ENCODE results near the gene MANEAL. TPM values are rescaled to one million over a fixed set of nuclear protein-coding genes. Genes with fewer than 3 reads are reported as not detected.

MANEAL gene
- total RNA-seq, 2 experiments from 2014 or later: 20.0 to 27.1 TPM

GRCh38 chr1:37792943-37793686 is 532 bp upstream of the MANEAL start:
- peak overlapping the region; percentile 49 for H2AFZ ChIP-seq (ENCODE audit: low read length)
- peak overlapping the region; percentile 88 for H3K4me3 ChIP-seq (ENCODE audit: low read depth, low read length, poor library complexity, severe bottlenecking)
- ChIA-PET POLR2A (interaction anchor here (0.8 kb wide), 1 partner anchor 210 kb away, joined by 3 read pairs; no protein-coding TSS in a partner anchor), CTCF (ENCODE audit: unreplicated experiment) (no interaction called here)
- peaks cover 28% of the 10 kb centered on the region for H3K4me1 ChIP-seq (ENCODE audit: insufficient read depth, low read length, poor library complexity, severe bottlenecking)
- no TSS peak for BruUV-seq (replicated peaks)
- peaks cover 18% of the 10 kb centered on the region; the same call in 1 of the 2 replicates for H3K79me2 ChIP-seq (ENCODE audit: insufficient read depth, low read depth, low read length)
- no peak for DNase-seq (ENCODE audit: low spot score)
- no peak overlapping the region for H3K27ac ChIP-seq (ENCODE audit: low read depth, low read length, poor library complexity, severe bottlenecking)
- no peaks in the 10 kb centered on the region for H3K9me3 ChIP-seq (ENCODE audit: low read length)
- H4K20me1 ChIP-seq (ENCODE audit: insufficient read depth, low read length): no peaks in the 10 kb centered on the region
- H3K36me3 ChIP-seq (ENCODE audit: insufficient read depth, low read length): peaks cover 24% of the 10 kb centered on the region
- H3K9me2 ChIP-seq (ENCODE audit: insufficient read depth, low read length): no peaks in the 10 kb centered on the region
- intact Hi-C loops (cut with micrococcal nuclease; ENCODE audit: unreplicated experiment): no loop called here
- TF ChIP-seq EZH2phosphoT487 (IDR thresholded peaks at IDR 0.05; ENCODE audit: borderline replicate concordance, low read depth, low read length) (no peak), CTCF (conservative IDR thresholded peaks at IDR 0.05; ENCODE audit: low read length) (no peak)
- H3K4me2 ChIP-seq (ENCODE audit: low read length): peak overlapping the region; percentile 72

GRCh38 chr1:37794372-37795339 is 1.0 kb downstream of the MANEAL start:
- Histone ChIP-seq H3K4me2 (ENCODE audit: low read length) (peak overlapping the region; percentile 88), H3K9me2 (ENCODE audit: insufficient read depth, low read length) (no peaks in the 10 kb centered on the region), H4K20me1 (ENCODE audit: insufficient read depth, low read length) (no peaks in the 10 kb centered on the region), H3K36me3 (ENCODE audit: insufficient read depth, low read length) (peaks cover 39% of the 10 kb centered on the region), H3K4me1 (ENCODE audit: insufficient read depth, low read length, poor library complexity, severe bottlenecking) (peaks cover 28% of the 10 kb centered on the region), H2AFZ (ENCODE audit: low read length) (no peak overlapping the region), H3K9me3 (ENCODE audit: low read length) (no peaks in the 10 kb centered on the region), H3K27ac (ENCODE audit: low read depth, low read length, poor library complexity, severe bottlenecking) (no peak overlapping the region), H3K79me2 (ENCODE audit: insufficient read depth, low read depth, low read length) (peaks cover 18% of the 10 kb centered on the region; the same call in 1 of the 2 replicates), H3K4me3 (ENCODE audit: low read depth, low read length, poor library complexity, severe bottlenecking) (peak overlapping the region; percentile 88)
- intact Hi-C loops (cut with micrococcal nuclease; ENCODE audit: unreplicated experiment): loop anchor here (1.0 kb wide), 1 partner anchor 13 kb away; the partner anchor contains the start of gene C1orf122
- DNase-seq (ENCODE audit: low spot score): no peak
- no TSS peak for BruUV-seq (replicated peaks)
- ChIA-PET POLR2A (interaction anchor here (0.5 to 0.6 kb wide), 2 partner anchors 55 to 1561 kb away, joined by 3 to 5 read pairs; no protein-coding TSS in a partner anchor), CTCF (ENCODE audit: unreplicated experiment) (no interaction called here)
- TF ChIP-seq EZH2phosphoT487 (IDR thresholded peaks at IDR 0.05; ENCODE audit: borderline replicate concordance, low read depth, low read length) (no peak), CTCF (conservative IDR thresholded peaks at IDR 0.05; ENCODE audit: low read length) (no peak)
